GM12891 (cell line): ENCODE data around the gene PLEKHM2.
"Not testable (repeated sequence)": the region's sequence is repeated elsewhere in the genome, so short reads cannot be mapped to it uniquely, and the experiment has no call there.

Experiments used
- DNase-seq: peaks from one replicate; pipeline ENCODE4 v3.0.0; 2011; ENCODE audit warnings: low spot score; ENCODE audit not compliant: insufficient read length
- FAIRE-seq: peaks from 2 replicates; lab custom pipeline; 2011; peaks lifted over from hg19 to GRCh38; lab: Jason Lieb, UNC
- PAX5 ChIP-seq: IDR thresholded peaks from 2 replicates; pipeline ENCODE4 v1.6.1; 2011; ENCODE audit warnings: low read length, moderate library complexity, mild to moderate bottlenecking; ENCODE audit not compliant: insufficient read depth, severe bottlenecking
- POLR2A ChIP-seq: IDR thresholded peaks from 2 replicates; pipeline ENCODE4 v1.6.1; 2011; ENCODE audit warnings: low read depth, low read length, control low read depth
- POLR2AphosphoS5 ChIP-seq: IDR thresholded peaks from 2 replicates; pipeline ENCODE4 v1.6.1; 2011; ENCODE audit warnings: low read depth, low read length, control low read depth
- POU2F2 ChIP-seq: IDR thresholded peaks from 2 replicates; pipeline ENCODE4 v1.6.1; 2011; ENCODE audit warnings: low read depth, mild to moderate bottlenecking, control low read depth, low read length, moderate library complexity
- SPI1 ChIP-seq: IDR thresholded peaks from 2 replicates; pipeline ENCODE4 v1.6.1; 2011; ENCODE audit warnings: low read depth, low read length, control low read depth
- TAF1 ChIP-seq: IDR thresholded peaks from 2 replicates; pipeline ENCODE4 v1.6.1; 2011; ENCODE audit warnings: low read depth, low read length, control low read depth

Gene PLEKHM2

GRCh38 chr1:15692121-15692682, 8.1 kb downstream of the PLEKHM2 start:
- FAIRE-seq (no peak), DNase-seq (no peak)
- TF ChIP-seq PAX5, result no peak
- TF ChIP-seq POLR2AphosphoS5, result no peak
- TF ChIP-seq TAF1, result no peak
- no peak for TF ChIP-seq POU2F2
- no peak for TF ChIP-seq SPI1
- TF ChIP-seq POLR2A, result no peak

DNA sequence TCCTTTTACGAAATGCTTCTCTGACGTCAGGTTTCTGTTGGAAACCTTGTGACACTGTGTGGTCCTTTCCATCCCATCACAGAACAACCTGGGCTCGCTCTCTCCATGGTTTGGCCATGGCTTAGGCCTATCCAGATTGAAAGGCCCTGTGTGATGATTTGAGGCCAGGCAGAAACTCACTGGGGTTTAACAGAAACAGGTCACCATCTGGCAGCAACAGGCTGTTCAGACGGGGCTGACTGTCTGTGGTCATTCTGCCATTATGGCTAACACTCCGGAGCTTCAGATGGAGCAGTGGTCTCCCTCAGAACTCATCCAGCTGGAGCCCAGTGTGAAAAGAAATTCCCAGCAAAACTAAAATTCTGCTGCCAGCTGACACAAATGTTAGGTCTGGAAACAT, 9.3 kb downstream of the PLEKHM2 start:
- FAIRE-seq, result no peak
- TF ChIP-seq POLR2AphosphoS5, result no peak
- no peak for TF ChIP-seq TAF1
- TF ChIP-seq POU2F2, result no peak
- no peak for TF ChIP-seq SPI1
- TF ChIP-seq PAX5, result no peak
- TF ChIP-seq POLR2A, result no peak

DNA sequence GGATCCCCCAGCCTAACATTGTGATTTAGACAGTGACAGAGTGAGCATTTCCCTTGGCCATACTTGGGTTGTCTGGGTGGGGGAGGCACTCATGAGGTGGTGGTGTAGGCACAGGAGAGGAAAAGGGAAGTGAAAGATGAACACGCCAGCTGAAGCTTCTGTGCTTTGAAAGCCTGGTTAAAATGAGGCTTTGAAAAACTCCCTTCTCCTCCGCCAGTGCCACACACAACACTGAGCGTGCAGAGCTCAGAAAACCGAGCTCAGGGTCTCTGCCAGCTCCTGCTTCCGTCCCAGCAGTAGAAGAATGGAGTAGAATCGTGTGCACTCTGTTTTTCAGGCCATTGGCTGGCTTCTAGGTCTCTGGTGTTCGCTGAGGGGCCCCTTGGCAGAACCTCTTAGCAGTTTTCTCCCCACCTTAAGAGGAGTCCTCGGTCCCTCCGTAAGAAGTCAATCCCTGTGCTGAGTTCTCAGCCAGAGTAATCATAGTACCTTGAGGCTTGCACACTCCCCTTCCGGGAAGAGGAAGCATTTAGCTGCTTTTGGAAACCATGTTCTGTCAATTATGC, 12.9 kb downstream of the PLEKHM2 start:
- peak; percentile 98 for FAIRE-seq
- peak; percentile 69 for DNase-seq
- TF ChIP-seq TAF1, result 0 out of 2 replicates have a peak, but pooled peaks have one; percentile 53
- TF ChIP-seq POLR2A, result peak; percentile 76
- peak; percentile 100 for TF ChIP-seq SPI1
- no peak for TF ChIP-seq PAX5
- TF ChIP-seq POLR2AphosphoS5, result peak; percentile 80
- TF ChIP-seq POU2F2, result peak; percentile 26; the same call in 1 of the 2 replicates

More for the DNA sequence above, 9.3 kb downstream of the PLEKHM2 start:
- no peak for DNase-seq

DNA sequence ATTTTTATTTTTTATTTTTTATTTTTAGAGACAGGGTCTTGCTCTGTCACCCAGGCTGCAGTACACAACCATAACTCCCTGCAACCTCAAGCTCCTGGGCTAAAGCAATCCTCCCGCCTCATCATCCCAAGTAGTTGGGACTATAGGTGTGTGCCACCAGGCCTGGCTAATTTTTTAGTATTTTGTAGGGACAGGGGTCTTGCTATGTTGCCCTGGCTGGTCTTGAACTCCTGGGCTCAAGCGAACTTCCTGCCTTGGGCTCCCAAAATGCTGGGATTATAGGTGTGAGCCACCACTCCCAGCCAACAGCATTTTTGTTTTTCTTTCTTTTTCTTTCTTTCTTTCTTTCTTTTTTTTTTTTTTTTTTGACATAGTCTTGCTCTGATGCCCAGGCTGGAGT, 14.1 kb downstream of the PLEKHM2 start:
- TF ChIP-seq SPI1 (no peak), POLR2A (no peak), TAF1 (no peak), POU2F2 (no peak), PAX5 (no peak), POLR2AphosphoS5 (no peak)
- no peak for DNase-seq
- FAIRE-seq, result no peak

- FAIRE-seq, result not testable (repeated sequence)
Observed at GRCh38 chr1:15699321-15699720, 15.2 kb downstream of the PLEKHM2 start.

GRCh38 chr1:15700508-15700907, 16.4 kb downstream of the PLEKHM2 start:
- TF ChIP-seq TAF1 (no peak), PAX5 (no peak), POU2F2 (no peak), SPI1 (no peak), POLR2AphosphoS5 (no peak), POLR2A (no peak)
- DNase-seq, result no peak
- FAIRE-seq, result no peak

More at GRCh38 chr1:15699321-15699720, 15.2 kb downstream of the PLEKHM2 start:
- not testable (repeated sequence) for DNase-seq

GRCh38 chr1:15701784-15702183, 17.7 kb downstream of the PLEKHM2 start:
- TF ChIP-seq POLR2A, result no peak
- no peak for TF ChIP-seq POLR2AphosphoS5
- no peak for TF ChIP-seq POU2F2
- no peak for TF ChIP-seq PAX5
- TF ChIP-seq SPI1, result no peak
- no peak for TF ChIP-seq TAF1
- DNase-seq (no peak), FAIRE-seq (no peak)

DNA sequence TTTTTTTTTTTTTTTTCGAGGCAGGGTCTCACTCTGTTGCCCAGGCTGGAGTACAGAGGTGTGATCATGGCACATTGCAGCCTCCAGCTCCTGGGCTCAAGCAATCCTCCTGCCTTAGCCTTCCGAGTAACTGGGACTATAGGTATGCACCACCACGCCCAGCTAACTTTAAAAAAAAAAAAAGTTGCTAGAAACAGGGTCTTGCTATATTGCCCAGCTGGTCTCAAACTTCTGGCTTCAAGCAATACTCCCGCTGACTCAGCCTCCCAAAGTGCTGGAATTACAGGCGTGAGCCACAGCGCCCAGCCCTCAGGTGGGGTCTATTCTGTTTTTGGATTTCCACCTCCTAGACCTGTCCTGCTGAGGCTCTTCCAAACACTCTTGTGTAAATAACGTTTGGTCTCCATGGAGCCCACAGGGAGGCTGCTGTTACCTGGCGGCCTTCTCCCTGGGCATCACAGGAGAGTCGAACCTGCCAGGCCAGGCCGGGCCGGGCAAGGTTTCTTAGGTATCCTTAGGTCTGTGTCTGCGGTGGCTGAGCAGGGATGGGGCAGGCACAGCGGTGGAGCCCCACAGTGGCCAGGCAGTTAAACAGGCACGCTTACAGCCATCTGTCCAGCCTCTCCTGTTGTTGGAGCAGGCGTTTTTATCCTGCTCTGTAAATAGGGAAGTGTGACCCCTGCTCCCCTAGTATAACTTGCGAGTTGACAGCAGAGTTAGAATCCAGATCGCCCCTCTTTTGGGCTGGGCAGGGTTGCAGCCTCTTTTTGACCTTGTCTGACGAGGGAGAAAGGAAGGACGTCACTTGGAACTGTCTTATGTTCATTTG, 18.8 kb downstream of the PLEKHM2 start:
- DNase-seq (no peak), FAIRE-seq (no peak)
- TF ChIP-seq POLR2AphosphoS5 (no peak), POLR2A (no peak), SPI1 (no peak), TAF1 (no peak), PAX5 (no peak), POU2F2 (no peak)

DNA sequence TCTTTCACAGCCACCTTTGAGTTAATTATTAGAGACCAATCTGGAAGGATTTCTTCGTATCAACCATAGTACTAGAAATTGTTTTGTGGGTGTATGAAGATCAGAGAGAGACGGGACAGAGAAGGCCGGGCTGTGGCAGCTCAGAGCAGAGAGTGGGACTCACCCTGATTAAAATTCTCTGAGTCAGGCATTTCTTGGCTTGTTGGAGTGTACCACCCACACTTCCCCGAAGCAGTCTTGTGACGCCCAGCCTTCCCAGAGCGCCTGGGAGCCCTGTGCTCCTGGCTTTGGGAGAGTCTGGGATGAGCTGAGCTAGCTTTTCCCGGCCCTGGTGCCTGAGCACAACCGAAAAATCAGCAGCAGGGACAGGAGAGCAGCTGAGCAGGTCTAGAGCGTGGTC, 19.4 kb downstream of the PLEKHM2 start:
- TF ChIP-seq POLR2A (no peak), POLR2AphosphoS5 (no peak), SPI1 (no peak), TAF1 (no peak), PAX5 (no peak), POU2F2 (no peak)

More for the DNA sequence above, 19.4 kb downstream of the PLEKHM2 start:
- DNase-seq (no peak), FAIRE-seq (no peak)
